Amniotic epithelial cell (primary cell): ENCODE data around the gene SSTR3.
"Not testable (repeated sequence)": the region's sequence is repeated elsewhere in the genome, so short reads cannot be mapped to it uniquely, and the experiment has no call there.

ENCODE experiments used
- DNase-seq: peaks from one replicate; pipeline ENCODE4 v3.0.0-alpha.2; 2010; ENCODE audit warnings: low read depth

The SSTR3 gene

GRCh38 chr22:37242395-37242918 lies 30.2 kb upstream of the SSTR3 start:
- DNase-seq: peak; percentile 70

DNA sequence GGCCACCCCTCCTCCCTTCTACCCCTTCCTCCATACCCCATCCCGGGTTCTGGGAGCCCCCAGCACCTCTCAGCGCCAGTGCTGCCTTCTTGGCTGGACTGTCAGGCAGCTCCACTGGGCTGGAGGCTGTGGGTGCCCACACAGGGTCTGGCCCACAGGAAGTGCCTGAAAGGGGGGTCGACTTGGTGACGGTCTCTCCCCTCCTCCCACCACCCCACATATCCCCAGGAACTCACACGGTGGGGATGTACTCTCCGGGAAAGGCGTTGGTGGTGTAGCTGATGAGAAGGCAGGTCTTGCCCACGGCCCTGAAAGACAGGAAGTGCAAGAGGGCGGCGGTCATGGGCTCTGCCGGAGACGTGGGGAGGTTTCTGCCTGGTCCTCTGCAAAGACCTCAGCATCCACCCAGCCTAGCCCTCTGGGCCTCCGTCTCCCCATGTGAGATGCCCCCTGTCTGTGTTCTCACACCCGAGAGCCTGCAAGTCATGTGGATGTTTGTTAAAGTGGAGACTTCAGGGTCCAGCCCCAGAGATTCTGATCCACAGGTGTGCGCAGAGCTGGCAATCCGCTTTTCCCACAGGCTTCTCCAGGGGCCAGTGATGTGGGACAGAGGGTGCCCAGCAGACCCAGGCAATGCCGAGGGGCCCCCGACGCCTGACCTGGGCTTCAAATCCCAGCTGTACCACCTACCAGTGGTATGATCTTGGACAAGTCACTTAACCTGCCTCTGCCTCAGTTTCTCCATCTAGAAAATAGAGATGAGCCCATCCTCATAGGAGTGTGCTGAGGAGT lies 29.3 kb upstream of the SSTR3 start:
- DNase-seq: no peak

DNA sequence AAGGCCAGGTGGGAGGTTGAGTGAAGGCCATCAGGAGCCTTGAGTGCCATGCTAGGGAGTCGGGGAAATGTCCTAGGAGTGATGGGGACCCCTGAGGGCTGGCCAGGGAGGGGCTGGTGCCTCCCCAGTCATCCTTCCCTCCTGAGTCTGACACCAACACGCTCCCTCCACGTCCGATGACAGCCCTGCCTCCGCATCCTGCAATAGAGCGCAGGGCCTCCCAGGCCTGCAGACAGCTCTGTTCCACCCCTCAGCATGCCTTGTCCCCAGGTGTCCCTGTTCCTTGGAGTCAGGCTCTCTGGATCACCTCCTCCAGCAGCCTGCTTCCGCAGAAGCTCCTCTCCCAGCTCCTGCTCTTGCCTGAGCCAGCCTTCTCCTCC lies 28.7 kb upstream of the SSTR3 start:
- DNase-seq: no peak

- no peak for DNase-seq
Observed at GRCh38 chr22:37240240-37240940, 28.1 kb upstream of the SSTR3 start.

- DNase-seq: no peak
Observed at GRCh38 chr22:37239336-37240239, 27.3 kb upstream of the SSTR3 start.

DNA sequence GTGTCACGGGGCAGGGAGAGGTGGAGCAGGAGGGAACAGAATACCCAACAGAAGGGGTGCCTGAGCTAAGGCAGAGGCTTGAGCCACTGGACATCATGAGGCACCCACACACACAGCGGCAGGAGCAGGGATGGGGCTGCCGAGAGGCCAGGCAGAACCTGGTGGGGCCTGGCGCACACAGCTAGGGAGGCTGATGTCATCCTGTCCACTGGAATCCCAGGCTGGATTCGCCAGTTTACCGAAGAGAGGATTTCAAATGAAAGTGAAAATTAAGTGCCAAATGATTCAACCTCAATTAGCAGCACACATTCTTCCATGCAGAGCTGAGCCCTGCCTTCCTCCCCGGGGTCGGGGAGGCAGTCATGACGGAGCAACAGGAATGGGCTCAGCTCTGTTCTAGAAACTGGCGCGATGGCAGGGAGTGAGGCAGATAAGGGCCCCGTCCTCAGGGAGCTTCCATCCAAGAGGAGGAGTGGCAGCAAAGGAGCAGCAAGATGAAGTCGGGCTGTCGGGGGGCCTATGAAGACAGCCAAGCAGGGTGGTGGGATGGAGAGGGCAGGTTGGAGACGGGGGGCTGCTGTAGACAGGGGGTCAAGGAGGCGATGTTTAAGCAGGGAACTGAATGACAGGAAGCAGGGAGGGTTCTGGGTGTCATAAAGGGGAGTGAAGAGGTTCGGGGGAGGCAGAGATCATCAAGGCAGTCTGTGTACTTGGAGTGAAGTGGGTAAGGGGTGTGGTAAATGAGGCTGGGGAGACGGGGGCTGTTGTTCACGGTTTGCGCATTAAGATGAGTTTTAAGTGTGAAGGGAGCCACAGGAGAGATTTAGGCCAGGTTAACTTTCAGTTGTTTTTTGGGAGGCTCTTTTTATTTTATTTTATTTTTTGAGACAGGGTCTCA lies 25.3 kb upstream of the SSTR3 start:
- DNase-seq: peak; percentile 87

DNA sequence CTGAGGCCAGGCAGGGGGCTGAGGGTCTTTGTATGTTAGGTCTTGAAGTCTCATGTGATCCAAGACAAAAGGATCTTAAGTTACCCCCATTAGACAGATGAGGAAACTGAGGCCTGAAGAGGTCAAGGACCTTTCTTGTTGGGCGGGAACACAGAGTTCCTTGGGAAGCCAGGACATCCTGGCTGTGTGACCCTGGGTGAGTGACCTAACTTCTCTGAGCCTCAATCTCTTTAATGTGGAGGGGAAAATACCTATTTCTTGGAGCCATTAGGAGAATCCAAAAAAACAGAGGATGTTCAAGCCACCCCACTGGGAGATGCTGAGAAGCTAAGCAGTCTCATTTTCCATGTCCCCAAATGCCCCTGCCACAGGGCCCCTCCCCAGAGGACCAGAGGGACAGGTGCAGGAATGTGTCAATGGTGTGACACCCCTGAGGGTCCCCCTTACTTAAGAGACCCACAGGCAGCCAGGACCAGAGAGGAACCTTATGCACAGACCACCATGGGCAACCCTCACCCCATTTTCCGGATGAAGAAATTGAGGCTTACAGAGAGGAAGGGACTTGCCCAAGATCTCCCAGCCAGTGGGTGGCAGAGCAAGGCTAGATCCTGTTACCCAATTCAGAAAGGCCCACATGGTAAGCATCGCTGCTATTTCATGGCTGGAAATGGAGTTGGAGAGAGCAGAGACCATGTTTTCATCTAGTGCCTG lies 23.8 kb upstream of the SSTR3 start:
- DNase-seq: no peak

DNA sequence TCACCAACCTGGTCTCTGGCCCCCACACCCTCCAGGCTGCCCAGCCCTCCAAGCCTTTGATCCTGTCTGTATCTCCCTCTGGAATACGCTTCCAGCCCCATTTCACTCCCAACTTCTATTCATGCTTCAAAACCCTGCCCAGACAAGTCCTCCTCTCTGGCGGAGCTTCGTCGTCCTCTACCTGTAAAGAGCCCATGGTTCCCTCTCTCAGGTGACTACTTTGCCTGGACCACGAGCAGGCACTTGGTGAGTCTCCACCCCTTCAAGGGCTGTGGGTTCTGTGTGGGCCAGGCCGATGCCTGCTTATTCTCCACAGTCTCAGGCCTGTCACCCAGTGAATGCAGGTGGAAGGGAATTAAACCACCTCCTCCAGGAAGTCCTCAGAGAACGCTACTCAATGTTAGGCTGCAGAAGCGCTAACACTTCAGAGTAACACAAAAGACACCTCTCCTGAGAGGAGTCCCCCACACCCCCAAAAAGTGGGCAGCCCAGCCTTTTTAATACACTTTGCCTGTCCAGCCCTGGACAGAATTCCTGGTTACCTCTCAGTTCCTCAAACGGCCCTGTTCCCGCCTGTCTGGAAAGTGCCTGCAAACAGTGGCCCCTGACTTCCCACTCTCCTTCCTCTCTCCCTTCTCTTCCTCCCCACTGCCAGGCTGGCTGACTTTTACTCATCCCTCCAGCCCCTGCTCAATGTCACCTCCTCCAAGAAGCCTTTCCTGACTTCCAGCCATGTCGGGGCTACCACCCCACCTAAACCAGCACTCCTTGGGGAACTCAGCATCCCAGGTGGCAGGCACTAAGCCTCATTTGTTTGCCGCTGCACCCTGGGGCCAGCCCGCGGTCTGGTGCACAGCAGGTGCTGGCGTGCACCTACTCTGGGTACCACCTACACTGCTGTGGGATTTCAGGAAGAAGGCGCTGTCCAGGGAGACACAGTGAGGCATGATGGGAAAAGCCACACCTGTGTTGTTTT lies 22.7 kb upstream of the SSTR3 start:
- DNase-seq: no peak

DNA sequence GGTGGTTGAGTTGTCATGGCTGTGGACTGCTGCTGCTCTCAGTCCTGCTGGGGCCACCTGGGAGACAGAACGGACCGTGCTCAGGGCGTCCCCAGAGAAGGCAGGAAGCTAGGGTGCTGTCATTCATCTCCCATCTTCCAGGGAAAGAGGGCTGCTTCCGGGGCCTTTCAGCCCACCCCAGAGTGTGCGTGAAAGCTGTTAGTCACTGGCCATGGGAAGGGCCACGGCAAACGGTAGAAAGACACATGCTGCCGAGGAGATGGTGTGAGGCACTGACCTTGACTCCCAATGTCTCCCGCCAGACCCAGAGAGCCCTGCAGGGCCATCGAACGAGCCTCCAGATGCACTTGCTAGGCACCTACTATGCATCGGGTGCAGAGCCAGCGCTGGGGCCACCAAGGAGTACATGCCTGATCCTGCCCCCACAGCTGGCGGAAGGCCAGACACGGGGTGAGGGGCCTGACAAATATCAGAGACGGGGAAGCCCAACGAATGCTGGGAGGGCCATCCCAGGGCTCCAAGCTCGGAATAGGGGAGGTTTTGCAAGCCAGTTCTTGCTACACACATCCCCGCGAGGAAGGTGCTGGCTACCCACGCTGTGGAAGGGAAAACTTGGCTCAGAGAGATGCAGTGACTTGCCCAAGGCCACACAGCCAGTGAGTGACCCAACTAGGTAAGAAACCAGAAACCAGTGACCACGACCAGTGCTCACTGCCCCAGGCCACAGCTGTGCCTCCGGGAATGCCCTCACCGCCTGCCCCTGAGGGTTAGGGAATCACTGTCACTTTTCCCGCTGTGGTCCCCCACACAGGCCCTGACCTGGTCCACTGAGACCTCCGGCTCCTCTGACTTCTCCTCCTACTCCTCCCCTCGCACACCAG lies 21.7 kb upstream of the SSTR3 start:
- no peak for DNase-seq

- not testable (repeated sequence) for DNase-seq
Observed at GRCh38 chr22:37233371-37233750, 21.1 kb upstream of the SSTR3 start.

- DNase-seq: no peak
Observed at GRCh38 chr22:37232140-37232998, 20.1 kb upstream of the SSTR3 start.

DNA sequence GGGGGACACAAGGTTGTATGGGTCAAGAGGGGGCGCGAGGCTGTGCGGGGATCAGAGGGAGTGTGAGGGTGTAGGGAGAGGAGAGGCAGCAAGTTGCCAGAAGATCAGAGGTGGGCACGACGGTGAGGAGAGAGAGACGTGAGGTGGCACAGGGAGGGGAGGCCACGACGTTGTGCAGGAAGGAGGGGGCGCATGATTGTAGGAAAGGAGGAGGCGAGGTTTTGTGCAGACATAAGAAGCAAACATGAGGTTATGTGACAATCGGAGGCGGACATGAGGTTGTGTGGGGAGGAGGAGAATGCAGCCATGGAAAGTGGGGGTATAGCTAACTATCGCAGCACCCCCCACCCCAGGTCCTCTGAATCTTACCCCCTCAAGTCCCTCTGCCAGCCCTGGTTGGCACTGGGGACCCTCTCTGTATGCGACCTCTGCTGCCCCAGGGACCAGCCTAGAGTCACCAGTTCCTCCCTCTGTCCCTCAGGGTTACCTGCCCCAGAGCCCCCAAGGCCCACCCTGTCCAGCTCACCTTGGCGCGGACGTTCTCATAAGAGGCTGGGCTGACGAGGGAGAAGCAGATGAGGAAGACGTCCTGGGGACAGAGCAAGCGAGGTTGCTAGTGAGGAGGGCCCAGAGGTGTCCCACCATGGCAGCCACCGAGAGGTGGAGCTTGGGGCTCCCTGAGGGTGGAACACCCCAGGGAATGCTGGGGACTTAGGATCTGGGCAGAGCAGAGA lies 19.3 kb upstream of the SSTR3 start:
- DNase-seq: no peak

DNA sequence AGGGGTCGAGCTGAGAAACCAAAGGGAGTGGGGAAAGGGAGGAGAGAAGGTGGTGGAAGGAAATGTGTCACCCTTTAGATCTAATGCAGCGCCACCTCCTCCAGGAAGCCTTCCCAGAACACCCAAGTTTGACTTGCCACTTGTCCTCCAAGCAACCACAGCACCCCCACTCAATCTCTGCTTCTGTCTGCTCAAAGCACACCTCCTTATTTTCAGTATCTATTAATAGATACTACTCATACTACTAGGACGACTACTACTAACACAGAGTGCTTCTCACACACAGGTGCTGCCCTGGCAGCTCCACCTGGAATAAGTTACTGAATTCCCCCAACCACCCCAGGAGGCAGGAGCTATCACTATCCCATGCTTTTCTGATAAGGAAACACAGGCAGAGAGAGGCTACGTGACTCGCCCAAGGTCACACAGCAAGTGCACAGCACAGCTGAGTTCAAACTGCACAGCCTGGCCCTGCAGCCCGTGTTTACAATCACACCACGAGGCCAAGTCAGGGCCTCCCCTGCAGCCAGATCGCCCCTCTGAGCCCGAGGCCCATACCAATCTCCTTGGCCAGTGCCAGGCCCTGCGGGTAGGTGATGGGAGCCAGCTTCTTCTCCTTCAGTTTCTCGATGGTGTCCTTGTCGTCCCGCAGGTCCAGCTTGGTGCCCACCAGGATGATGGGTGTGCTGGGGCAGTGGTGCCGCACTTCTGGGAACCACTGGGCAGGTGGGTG lies 18.6 kb upstream of the SSTR3 start:
- no peak for DNase-seq

GRCh38 chr22:37229805-37230672 lies 17.8 kb upstream of the SSTR3 start:
- no peak for DNase-seq
